T-helper 1 cell (primary cell): ENCODE measurements around the gene FMN2.

ENCODE experiments used
- DNase-seq, 5 donors: peaks; one replicate each; pipeline ENCODE4 v3.0.0-alpha.2; 2012 to 2020

Gene FMN2

GRCh38 chr1:240099329-240099728 is 7.6 kb downstream of the FMN2 start:
- DNase-seq, result no peak

GRCh38 chr1:240099748-240100147 is 8.1 kb downstream of the FMN2 start:
- no peak for DNase-seq

- DNase-seq, result no peak
Observed at GRCh38 chr1:240100371-240100934, 8.8 kb downstream of the FMN2 start.

- no peak for DNase-seq
Observed at GRCh38 chr1:240101306-240101705, 9.6 kb downstream of the FMN2 start.

GRCh38 chr1:240101737-240102136 is 10.1 kb downstream of the FMN2 start:
- DNase-seq, result no peak

GRCh38 chr1:240104672-240105071 is 13.0 kb downstream of the FMN2 start:
- no peak for DNase-seq

GRCh38 chr1:240107058-240107684 is 15.5 kb downstream of the FMN2 start:
- DNase-seq, result no peak

GRCh38 chr1:240109130-240109529 is 17.4 kb downstream of the FMN2 start:
- DNase-seq, result no peak

GRCh38 chr1:240109920-240110636 is 18.4 kb downstream of the FMN2 start:
- no peak for DNase-seq

- no peak for DNase-seq
Observed at GRCh38 chr1:240111558-240111957, 19.9 kb downstream of the FMN2 start.

GRCh38 chr1:240114222-240114621 is 22.5 kb downstream of the FMN2 start:
- DNase-seq, result no peak

GRCh38 chr1:240115831-240116230 is 24.1 kb downstream of the FMN2 start:
- DNase-seq, result no peak

- DNase-seq, result no peak
Observed at GRCh38 chr1:240116831-240117769, 25.4 kb downstream of the FMN2 start.

GRCh38 chr1:240117930-240118329 is 26.2 kb downstream of the FMN2 start:
- no peak for DNase-seq

- no peak for DNase-seq
Observed at GRCh38 chr1:240122639-240123613, 31.2 kb downstream of the FMN2 start.

- no peak for DNase-seq
Observed at GRCh38 chr1:240126821-240127220, 35.1 kb downstream of the FMN2 start.

- no peak for DNase-seq
Observed at GRCh38 chr1:240128366-240128765, 36.7 kb downstream of the FMN2 start.

GRCh38 chr1:240134113-240134512 is 42.4 kb downstream of the FMN2 start:
- DNase-seq, result no peak

GRCh38 chr1:240134596-240134995 is 42.9 kb downstream of the FMN2 start:
- DNase-seq, result no peak

GRCh38 chr1:240136402-240136801 is 44.7 kb downstream of the FMN2 start:
- no peak for DNase-seq

GRCh38 chr1:240138867-240139266 is 47.2 kb downstream of the FMN2 start:
- DNase-seq, result no peak

- DNase-seq, result no peak
Observed at GRCh38 chr1:240139511-240139910, 47.8 kb downstream of the FMN2 start.
